GM12878 (cell line): Measurements from ENCODE around the gene TMEM144. TPM values are rescaled to one million over a fixed set of nuclear protein-coding genes. Genes with fewer than 3 reads are reported as not detected.
A peak's percentile ranks its signal among the peaks of the same experiment; 100 is the strongest.

Experiments
- ATAC-seq: fragments of 200-7000 bp; cut with Tn5 transposase; 3 replicates; pipeline ENCODE4 v1.9.1; 2020; ENCODE audit warnings: mild to moderate bottlenecking, moderate library complexity
- BruUV-seq: library from RNA; stranded (reverse); fragments of 400-500 nt; replicated peaks from 2 replicates; lab custom pipeline; 2021; lab: Mats Ljungman, UMichigan
- CTCF ChIA-PET: fragments of 300-600 bp; sonication (Branson Sonifier 250); formaldehyde crosslinking; extraction: SDS; loops from one replicate; lab custom pipeline; 2021; ENCODE audit warnings: inconsistent platforms; lab: Yijun Ruan, JAX
- POLR2A ChIA-PET: fragments of 350-600 bp; formaldehyde crosslinking; extraction: SDS; loops from one replicate; lab custom pipeline; 2021; ENCODE audit warnings: inconsistent platforms; lab: Charles Lee
- RAD21 ChIA-PET: fragments of 300-600 bp; sonication (Branson Sonifier 250); formaldehyde crosslinking; loops from one replicate; lab custom pipeline; 2023; ENCODE audit warnings: antibody characterized with exemption; ENCODE audit not compliant: unreplicated experiment; lab: Charles Lee
- SMC1A ChIA-PET: fragments of 300-600 bp; sonication (Branson Sonifier 250); formaldehyde crosslinking; loops from one replicate; lab custom pipeline; 2023; ENCODE audit not compliant: unreplicated experiment, uncharacterized antibody; lab: Charles Lee
- DNase-seq: peaks from one replicate; pipeline ENCODE4 v3.0.0-alpha.2; 2011; ENCODE audit warnings: low read depth, low spot score
- FAIRE-seq: peaks from 3 replicates; lab custom pipeline; 2011; peaks lifted over from hg19 to GRCh38; lab: Jason Lieb, UNC
- H2AFZ ChIP-seq: 2 replicates; pipeline ENCODE4 v1.6.0; 2011; ENCODE audit warnings: low read depth, low read length, control low read depth; ENCODE audit not compliant: control insufficient read depth
- H3K27ac ChIP-seq: 2 replicates; pipeline ENCODE4 v1.5.1; 2011; ENCODE audit warnings: control low read depth; ENCODE audit not compliant: control insufficient read depth, insufficient read depth
- H3K27me3 ChIP-seq, 2 experiments: replicated peaks in 1 of 2; 2 replicates each; pipeline versions ENCODE4 v1.6.0 to v1.6.1; 2011; ENCODE audit warnings: low read length in 1 of 2; ENCODE audit not compliant: control insufficient read depth in 2 of 2, insufficient read depth in 2 of 2
- H3K36me3 ChIP-seq, 2 experiments: 2 replicates each; pipeline ENCODE4 v1.5.1; 2011; ENCODE audit warnings: low read length in 1 of 2; ENCODE audit not compliant: control insufficient read depth in 2 of 2, insufficient read depth in 2 of 2
- H3K4me1 ChIP-seq: 2 replicates; pipeline ENCODE4 v1.6.1; 2011; ENCODE audit warnings: mild to moderate bottlenecking, low read length, moderate library complexity, mixed read lengths; ENCODE audit not compliant: control insufficient read depth, insufficient read depth
- H3K4me2 ChIP-seq: 2 replicates; pipeline ENCODE4 v1.6.0; 2011; ENCODE audit warnings: control low read depth; ENCODE audit not compliant: control insufficient read depth, insufficient read depth
- H3K4me3 ChIP-seq: fragments of 200-600 bp; sonication (generic); 2 replicates; pipeline ENCODE4 v1.5.1; 2016
- H3K79me2 ChIP-seq: 2 replicates; pipeline ENCODE4 v1.6.0; 2011; ENCODE audit warnings: low read length; ENCODE audit not compliant: control insufficient read depth, insufficient read depth
- H3K9ac ChIP-seq: 2 replicates; pipeline ENCODE4 v1.8.0; 2011; ENCODE audit warnings: low read length, control low read depth, mixed read lengths; ENCODE audit not compliant: control insufficient read depth, insufficient read depth
- H3K9me3 ChIP-seq: replicated peaks from 3 replicates; pipeline ENCODE4 v1.5.1; 2011; ENCODE audit warnings: mild to moderate bottlenecking, low read length; ENCODE audit not compliant: control insufficient read depth, insufficient read depth
- H4K20me1 ChIP-seq: 2 replicates; pipeline ENCODE4 v1.6.0; 2011; ENCODE audit not compliant: control insufficient read depth, insufficient read depth
- HCFC1 ChIP-seq: fragments of 150-350 bp; IDR thresholded peaks from 2 replicates; pipeline ENCODE4 v1.6.1; 2014; ENCODE audit warnings: low read length
- KLF5 ChIP-seq: fragments of 450-650 bp; IDR thresholded peaks from 2 replicates; pipeline ENCODE4 v1.6.1; 2014; ENCODE audit warnings: mild to moderate bottlenecking; ENCODE audit not compliant: partially characterized antibody
- MEF2B ChIP-seq: fragments of 450-650 bp; IDR thresholded peaks from 2 replicates; pipeline ENCODE4 v1.6.1; 2018; ENCODE audit warnings: mild to moderate bottlenecking, moderate library complexity; ENCODE audit not compliant: partially characterized antibody, poor library complexity, severe bottlenecking
- RCOR1 ChIP-seq: conservative IDR thresholded peaks from 2 replicates; pipeline ENCODE4 v1.6.1; 2012; ENCODE audit warnings: low read depth, low read length, improper control_type of control experiment
- RELB ChIP-seq: fragments of 450-650 bp; IDR thresholded peaks from 2 replicates; pipeline ENCODE4 v1.6.1; 2017; ENCODE audit warnings: low read depth, mild to moderate bottlenecking, moderate library complexity
- TBL1XR1 ChIP-seq: IDR thresholded peaks from 2 replicates; pipeline ENCODE4 v1.6.1; 2012; ENCODE audit warnings: low read depth, low read length, improper control_type of control experiment
- WGBS: methylation state at CpG from one replicate; pipeline ENCODE4 v1.1.6; 2016; ENCODE audit warnings: low lambda C conversion rate; ENCODE audit not compliant: insufficient replicate concordance, insufficient coverage; ENCODE audit errors: missing lambda C conversion rate; 5-methylcytosine and 5-hydroxymethylcytosine counted together
- in situ Hi-C: fragments of 300-500 bp; cut with MboI; formaldehyde crosslinking; loops from 9 replicates; pipeline ENCODE4 v1.14.3; 2018; ENCODE audit warnings: mixed read lengths
- intact Hi-C: fragments of 100-400 bp; cut with micrococcal nuclease; formaldehyde crosslinking; loops from one replicate; pipeline ENCODE4 v1.14.2; 2022; ENCODE audit not compliant: unreplicated experiment
- polyA plus RNA-seq, 11 experiments: library from polyadenylated mRNA; depleted of rRNA in 4 of 11; unstranded in 6 of 11; stranded (reverse) in 5 of 11; fragments of >200 nt; fragmentation: Nextera tagmentation in 4 of 11; fragmentation: Illumina TruSeq in 1 of 11; extraction: Ambion mirVana in 4 of 11; extraction: Trizol in 1 of 11; gene quantifications; 1 replicate in 1 of 11; 2 replicates in 10 of 11; pipeline versions ENCODE4 v1.2.1 to v1.2.3, GENCODE V29; 2011 to 2016; ENCODE audit warnings: inconsistent platforms in 2 of 11, missing spikeins in 2 of 11, low read depth in 1 of 11
- total RNA-seq, 4 experiments: library from RNA; depleted of rRNA in 3 of 4; stranded (reverse); fragments of >200 nt in 3 of 4; fragmentation: Illumina TruSeq in 1 of 4; extraction: Trizol in 1 of 4; gene quantifications; 2 replicates each; pipeline versions ENCODE4 v1.2.1 to v1.2.3, GENCODE V29; 2013 to 2021

Gene TMEM144
- total and polyA plus RNA-seq, 10 of the 15 experiments (the other 5 are each of a cell fraction or from before 2014, with no cell fraction given) = 0.08 to 1.8 (median 1.4) TPM

- ChIA-PET POLR2A (no interaction called here), CTCF (no interaction called here), RAD21 (no interaction called here), SMC1A (no interaction called here)
- FAIRE-seq (no peak), DNase-seq (no peak), ATAC-seq (no peak)
- TF ChIP-seq TBL1XR1 (no peak), KLF5 (no peak), RELB (no peak), HCFC1 (no peak)
- no TSS peak for BruUV-seq
- Histone ChIP-seq H3K79me2 (no peaks in the 10 kb centered on the region), H3K9ac (no peak overlapping the region), H3K9me3 (no peaks in the 10 kb centered on the region), H2AFZ (no peak overlapping the region), H3K27ac (no peak overlapping the region), H3K4me3 (no peak overlapping the region), H3K27me3 (no peaks in the 10 kb centered on the region), H3K36me3 (no peaks in the 10 kb centered on the region), H4K20me1 (no peaks in the 10 kb centered on the region), H3K4me1 (no peaks in the 10 kb centered on the region), H3K4me2 (no peak overlapping the region)
- intact Hi-C loops = no loop called here
- in situ Hi-C loops = no loop called here
Measured at GRCh38 chr4:158201876-158202275, 8.4 kb upstream of the TMEM144 start.

GRCh38 chr4:158202481-158202880, 7.8 kb upstream of the TMEM144 start:
- no peak overlapping the region for H3K4me3 ChIP-seq
- no peak overlapping the region for H2AFZ ChIP-seq
- in situ Hi-C loops (no loop called here), intact Hi-C loops (no loop called here)
- TF ChIP-seq MEF2B (no peak), RCOR1 (no peak)
- no peaks in the 10 kb centered on the region for H3K4me1 ChIP-seq
- H3K9me3 ChIP-seq = no peaks in the 10 kb centered on the region
- no peak overlapping the region for H3K27ac ChIP-seq
- RAD21 ChIA-PET = no interaction called here
- no peak for ATAC-seq
- peak; percentile 49 for FAIRE-seq
- no peaks in the 10 kb centered on the region for H3K36me3 ChIP-seq
- H3K9ac ChIP-seq = no peak overlapping the region
- CTCF ChIA-PET = no interaction called here
- H3K4me2 ChIP-seq = no peak overlapping the region
- no TSS peak for BruUV-seq
- SMC1A ChIA-PET = no interaction called here
- DNase-seq = no peak
- H4K20me1 ChIP-seq = no peaks in the 10 kb centered on the region
- H3K79me2 ChIP-seq = no peaks in the 10 kb centered on the region
- WGBS = 0% methylated on average over 1 of the region's 1 CpG
- H3K27me3 ChIP-seq = no peaks in the 10 kb centered on the region
- POLR2A ChIA-PET = no interaction called here
